GM23338 (cell line): ENCODE measurements around the gene PIK3AP1. TPM values are rescaled to one million over a fixed set of nuclear protein-coding genes. Genes with fewer than 3 reads are reported as not detected.

Experiments
- JUNB ChIP-seq: IDR thresholded peaks from one replicate; pipeline ENCODE4 v1.6.1; 2016; ENCODE audit warnings: antibody characterized with exemption; ENCODE audit not compliant: unreplicated experiment
- NANOG ChIP-seq: IDR thresholded peaks from 2 replicates; pipeline ENCODE4 v1.6.1; 2016; ENCODE audit warnings: antibody characterized with exemption, borderline replicate concordance
- ZNF331 ChIP-seq: fragments of 250-450 bp; sonication (Bioruptor Pico); IDR thresholded peaks from 2 replicates; pipeline ENCODE4 v1.5.0; 2020; ENCODE audit warnings: low read depth, mild to moderate bottlenecking, moderate library complexity
- polyA plus RNA-seq: library from polyadenylated mRNA; unstranded; fragments of >200 nt; fragmentation: Nextera tagmentation; extraction: Ambion mirVana; gene quantifications from 2 replicates; pipeline ENCODE4 v1.2.1, GENCODE V29; 2016
- total RNA-seq: library from RNA; depleted of rRNA; stranded (reverse); fragments of >200 nt; shearing (Covaris generic); gene quantifications from 2 replicates; pipeline ENCODE4 v1.2.3, GENCODE V29; 2014
- TF ChIP-seq, protein P1 (sequence below): fragments of 250-450 bp; sonication (Bioruptor Pico); IDR thresholded peaks from 2 replicates; pipeline ENCODE4 v1.5.0; 2020; ENCODE audit warnings: mild to moderate bottlenecking, moderate library complexity
- TF ChIP-seq, protein P2 (sequence below): IDR thresholded peaks from one replicate; pipeline ENCODE4 v1.6.1; 2018; ENCODE audit warnings: antibody characterized with exemption; ENCODE audit not compliant: unreplicated experiment
- TF ChIP-seq, protein P3 (sequence below), 2 experiments: fragments of 200-600 bp in 1 of 2; sonication (generic) in 1 of 2; conservative IDR thresholded peaks; 2 replicates each; pipeline versions ENCODE4 v1.5.1 to v1.6.1; 2016 to 2017; ENCODE audit warnings: antibody characterized with exemption in 2 of 2, low read depth in 2 of 2, mild to moderate bottlenecking in 2 of 2, moderate library complexity in 1 of 2
- TF ChIP-seq, protein P4 (sequence below): IDR thresholded peaks from 2 replicates; pipeline ENCODE4 v1.6.1; 2016; ENCODE audit warnings: antibody characterized with exemption

PIK3AP1 gene
- total and polyA plus RNA-seq, 2 experiments from 2014 or later: 0.65 to 2.3 TPM

DNA sequence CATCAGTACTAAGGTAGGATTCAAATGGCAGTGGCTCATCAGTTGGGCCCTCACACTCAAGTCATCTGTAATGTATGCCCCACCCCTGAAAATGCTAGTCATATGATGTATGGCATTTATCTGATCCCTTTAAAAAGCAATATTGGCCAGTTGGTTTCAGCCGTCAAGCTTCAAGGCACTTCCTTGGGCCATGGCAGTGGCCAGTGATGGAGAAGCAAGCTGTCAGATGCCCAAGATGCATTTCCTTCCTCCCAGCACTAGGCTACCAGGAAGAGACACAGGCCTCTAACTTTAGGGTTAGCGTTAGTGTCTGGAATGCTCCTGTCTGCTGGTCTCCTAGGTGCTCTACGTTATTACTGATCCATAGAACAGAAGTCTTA lies 64.1 kb downstream of the PIK3AP1 start (continued):
- TF ChIP-seq, protein P1, sequence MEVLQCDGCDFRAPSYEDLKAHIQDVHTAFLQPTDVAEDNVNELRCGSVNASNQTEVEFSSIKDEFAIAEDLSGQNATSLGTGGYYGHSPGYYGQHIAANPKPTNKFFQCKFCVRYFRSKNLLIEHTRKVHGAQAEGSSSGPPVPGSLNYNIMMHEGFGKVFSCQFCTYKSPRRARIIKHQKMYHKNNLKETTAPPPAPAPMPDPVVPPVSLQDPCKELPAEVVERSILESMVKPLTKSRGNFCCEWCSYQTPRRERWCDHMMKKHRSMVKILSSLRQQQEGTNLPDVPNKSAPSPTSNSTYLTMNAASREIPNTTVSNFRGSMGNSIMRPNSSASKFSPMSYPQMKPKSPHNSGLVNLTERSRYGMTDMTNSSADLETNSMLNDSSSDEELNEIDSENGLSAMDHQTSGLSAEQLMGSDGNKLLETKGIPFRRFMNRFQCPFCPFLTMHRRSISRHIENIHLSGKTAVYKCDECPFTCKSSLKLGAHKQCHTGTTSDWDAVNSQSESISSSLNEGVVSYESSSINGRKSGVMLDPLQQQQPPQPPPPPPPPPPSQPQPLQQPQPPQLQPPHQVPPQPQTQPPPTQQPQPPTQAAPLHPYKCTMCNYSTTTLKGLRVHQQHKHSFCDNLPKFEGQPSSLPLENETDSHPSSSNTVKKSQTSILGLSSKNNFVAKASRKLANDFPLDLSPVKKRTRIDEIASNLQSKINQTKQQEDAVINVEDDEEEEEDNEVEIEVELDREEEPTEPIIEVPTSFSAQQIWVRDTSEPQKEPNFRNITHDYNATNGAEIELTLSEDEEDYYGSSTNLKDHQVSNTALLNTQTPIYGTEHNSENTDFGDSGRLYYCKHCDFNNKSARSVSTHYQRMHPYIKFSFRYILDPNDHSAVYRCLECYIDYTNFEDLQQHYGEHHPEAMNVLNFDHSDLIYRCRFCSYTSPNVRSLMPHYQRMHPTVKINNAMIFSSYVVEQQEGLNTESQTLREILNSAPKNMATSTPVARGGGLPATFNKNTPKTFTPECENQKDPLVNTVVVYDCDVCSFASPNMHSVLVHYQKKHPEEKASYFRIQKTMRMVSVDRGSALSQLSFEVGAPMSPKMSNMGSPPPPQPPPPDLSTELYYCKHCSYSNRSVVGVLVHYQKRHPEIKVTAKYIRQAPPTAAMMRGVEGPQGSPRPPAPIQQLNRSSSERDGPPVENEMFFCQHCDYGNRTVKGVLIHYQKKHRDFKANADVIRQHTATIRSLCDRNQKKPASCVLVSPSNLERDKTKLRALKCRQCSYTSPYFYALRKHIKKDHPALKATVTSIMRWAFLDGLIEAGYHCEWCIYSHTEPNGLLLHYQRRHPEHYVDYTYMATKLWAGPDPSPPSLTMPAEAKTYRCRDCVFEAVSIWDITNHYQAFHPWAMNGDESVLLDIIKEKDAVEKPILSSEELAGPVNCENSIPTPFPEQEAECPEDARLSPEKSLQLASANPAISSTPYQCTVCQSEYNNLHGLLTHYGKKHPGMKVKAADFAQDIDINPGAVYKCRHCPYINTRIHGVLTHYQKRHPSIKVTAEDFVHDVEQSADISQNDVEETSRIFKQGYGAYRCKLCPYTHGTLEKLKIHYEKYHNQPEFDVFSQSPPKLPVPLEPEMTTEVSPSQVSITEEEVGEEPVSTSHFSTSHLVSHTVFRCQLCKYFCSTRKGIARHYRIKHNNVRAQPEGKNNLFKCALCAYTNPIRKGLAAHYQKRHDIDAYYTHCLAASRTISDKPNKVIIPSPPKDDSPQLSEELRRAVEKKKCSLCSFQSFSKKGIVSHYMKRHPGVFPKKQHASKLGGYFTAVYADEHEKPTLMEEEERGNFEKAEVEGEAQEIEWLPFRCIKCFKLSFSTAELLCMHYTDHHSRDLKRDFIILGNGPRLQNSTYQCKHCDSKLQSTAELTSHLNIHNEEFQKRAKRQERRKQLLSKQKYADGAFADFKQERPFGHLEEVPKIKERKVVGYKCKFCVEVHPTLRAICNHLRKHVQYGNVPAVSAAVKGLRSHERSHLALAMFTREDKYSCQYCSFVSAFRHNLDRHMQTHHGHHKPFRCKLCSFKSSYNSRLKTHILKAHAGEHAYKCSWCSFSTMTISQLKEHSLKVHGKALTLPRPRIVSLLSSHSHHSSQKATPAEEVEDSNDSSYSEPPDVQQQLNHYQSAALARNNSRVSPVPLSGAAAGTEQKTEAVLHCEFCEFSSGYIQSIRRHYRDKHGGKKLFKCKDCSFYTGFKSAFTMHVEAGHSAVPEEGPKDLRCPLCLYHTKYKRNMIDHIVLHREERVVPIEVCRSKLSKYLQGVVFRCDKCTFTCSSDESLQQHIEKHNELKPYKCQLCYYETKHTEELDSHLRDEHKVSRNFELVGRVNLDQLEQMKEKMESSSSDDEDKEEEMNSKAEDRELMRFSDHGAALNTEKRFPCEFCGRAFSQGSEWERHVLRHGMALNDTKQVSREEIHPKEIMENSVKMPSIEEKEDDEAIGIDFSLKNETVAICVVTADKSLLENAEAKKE (CRISPR knock-in tag): no peak
- no peak for TF ChIP-seq JUNB
- TF ChIP-seq, protein P2, sequence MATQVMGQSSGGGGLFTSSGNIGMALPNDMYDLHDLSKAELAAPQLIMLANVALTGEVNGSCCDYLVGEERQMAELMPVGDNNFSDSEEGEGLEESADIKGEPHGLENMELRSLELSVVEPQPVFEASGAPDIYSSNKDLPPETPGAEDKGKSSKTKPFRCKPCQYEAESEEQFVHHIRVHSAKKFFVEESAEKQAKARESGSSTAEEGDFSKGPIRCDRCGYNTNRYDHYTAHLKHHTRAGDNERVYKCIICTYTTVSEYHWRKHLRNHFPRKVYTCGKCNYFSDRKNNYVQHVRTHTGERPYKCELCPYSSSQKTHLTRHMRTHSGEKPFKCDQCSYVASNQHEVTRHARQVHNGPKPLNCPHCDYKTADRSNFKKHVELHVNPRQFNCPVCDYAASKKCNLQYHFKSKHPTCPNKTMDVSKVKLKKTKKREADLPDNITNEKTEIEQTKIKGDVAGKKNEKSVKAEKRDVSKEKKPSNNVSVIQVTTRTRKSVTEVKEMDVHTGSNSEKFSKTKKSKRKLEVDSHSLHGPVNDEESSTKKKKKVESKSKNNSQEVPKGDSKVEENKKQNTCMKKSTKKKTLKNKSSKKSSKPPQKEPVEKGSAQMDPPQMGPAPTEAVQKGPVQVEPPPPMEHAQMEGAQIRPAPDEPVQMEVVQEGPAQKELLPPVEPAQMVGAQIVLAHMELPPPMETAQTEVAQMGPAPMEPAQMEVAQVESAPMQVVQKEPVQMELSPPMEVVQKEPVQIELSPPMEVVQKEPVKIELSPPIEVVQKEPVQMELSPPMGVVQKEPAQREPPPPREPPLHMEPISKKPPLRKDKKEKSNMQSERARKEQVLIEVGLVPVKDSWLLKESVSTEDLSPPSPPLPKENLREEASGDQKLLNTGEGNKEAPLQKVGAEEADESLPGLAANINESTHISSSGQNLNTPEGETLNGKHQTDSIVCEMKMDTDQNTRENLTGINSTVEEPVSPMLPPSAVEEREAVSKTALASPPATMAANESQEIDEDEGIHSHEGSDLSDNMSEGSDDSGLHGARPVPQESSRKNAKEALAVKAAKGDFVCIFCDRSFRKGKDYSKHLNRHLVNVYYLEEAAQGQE: no peak
- TF ChIP-seq, protein P3, sequence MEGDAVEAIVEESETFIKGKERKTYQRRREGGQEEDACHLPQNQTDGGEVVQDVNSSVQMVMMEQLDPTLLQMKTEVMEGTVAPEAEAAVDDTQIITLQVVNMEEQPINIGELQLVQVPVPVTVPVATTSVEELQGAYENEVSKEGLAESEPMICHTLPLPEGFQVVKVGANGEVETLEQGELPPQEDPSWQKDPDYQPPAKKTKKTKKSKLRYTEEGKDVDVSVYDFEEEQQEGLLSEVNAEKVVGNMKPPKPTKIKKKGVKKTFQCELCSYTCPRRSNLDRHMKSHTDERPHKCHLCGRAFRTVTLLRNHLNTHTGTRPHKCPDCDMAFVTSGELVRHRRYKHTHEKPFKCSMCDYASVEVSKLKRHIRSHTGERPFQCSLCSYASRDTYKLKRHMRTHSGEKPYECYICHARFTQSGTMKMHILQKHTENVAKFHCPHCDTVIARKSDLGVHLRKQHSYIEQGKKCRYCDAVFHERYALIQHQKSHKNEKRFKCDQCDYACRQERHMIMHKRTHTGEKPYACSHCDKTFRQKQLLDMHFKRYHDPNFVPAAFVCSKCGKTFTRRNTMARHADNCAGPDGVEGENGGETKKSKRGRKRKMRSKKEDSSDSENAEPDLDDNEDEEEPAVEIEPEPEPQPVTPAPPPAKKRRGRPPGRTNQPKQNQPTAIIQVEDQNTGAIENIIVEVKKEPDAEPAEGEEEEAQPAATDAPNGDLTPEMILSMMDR (conservative IDR thresholded peaks at IDR 0.05; ENCODE audit: low read depth in 2 of 2): no peak
- TF ChIP-seq, protein P4, sequence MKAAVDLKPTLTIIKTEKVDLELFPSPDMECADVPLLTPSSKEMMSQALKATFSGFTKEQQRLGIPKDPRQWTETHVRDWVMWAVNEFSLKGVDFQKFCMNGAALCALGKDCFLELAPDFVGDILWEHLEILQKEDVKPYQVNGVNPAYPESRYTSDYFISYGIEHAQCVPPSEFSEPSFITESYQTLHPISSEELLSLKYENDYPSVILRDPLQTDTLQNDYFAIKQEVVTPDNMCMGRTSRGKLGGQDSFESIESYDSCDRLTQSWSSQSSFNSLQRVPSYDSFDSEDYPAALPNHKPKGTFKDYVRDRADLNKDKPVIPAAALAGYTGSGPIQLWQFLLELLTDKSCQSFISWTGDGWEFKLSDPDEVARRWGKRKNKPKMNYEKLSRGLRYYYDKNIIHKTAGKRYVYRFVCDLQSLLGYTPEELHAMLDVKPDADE: no peak
- TF ChIP-seq ZNF331 (CRISPR knock-in tag): no peak
- TF ChIP-seq NANOG: no peak
